ENCODE results near the gene TMEM190. TPM values are rescaled to one million over a fixed set of nuclear protein-coding genes. Genes with fewer than 3 reads are reported as not detected.

TMEM190 gene
- total and polyA plus RNA-seq, 9 of the 15 experiments (the other 6 are each of a cell fraction or from before 2014, with no cell fraction given) = not detected

DNA sequence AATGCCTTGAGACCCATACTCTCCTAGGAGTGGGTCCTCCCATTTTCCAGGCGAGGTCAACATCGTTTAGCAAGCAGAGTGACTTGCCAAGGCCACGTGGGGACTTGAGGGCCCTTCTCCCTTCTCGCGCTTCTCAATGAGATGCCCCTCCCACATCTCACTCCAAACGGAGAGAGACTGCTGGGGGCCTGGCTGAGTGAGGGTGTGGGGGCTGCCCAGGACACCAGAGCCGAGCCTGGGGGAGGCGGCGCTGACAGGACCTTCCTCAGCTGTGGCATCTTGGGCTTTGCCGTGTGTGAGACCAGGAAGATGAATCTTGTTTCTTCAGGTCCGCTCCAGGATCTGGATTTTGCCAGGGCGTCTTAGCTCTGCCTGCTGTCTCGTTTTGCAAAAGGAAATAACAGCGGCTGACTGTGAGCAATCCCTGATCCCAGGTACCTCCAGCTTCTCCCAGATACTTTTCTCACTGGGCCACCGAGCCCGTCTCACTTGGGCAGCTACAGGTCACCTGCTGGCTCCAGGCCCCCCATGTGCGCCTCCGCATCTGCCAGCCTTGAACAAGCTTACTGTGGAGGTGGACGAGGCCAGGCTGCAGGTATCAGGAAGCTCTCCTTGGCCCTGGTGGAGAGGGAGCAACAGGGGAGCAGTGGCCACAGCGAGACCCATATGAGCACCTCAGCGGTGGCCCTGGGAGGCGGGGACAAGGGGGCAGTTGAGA lies 28.1 kb upstream of the TMEM190 start (continued):
- no peak for TF ChIP-seq GATAD2B (IDR thresholded peaks at IDR 0.05; ENCODE audit: borderline replicate concordance)
- TF ChIP-seq RBM22 (IDR thresholded peaks at IDR 0.05; ENCODE audit: low read depth, low read length, poor library complexity, severe bottlenecking) = no peak
- TF ChIP-seq, protein P1, sequence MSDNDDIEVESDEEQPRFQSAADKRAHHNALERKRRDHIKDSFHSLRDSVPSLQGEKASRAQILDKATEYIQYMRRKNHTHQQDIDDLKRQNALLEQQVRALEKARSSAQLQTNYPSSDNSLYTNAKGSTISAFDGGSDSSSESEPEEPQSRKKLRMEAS (CRISPR knock-in tag; IDR thresholded peaks at IDR 0.05) = peak; percentile 26; the same call in 1 of the 2 replicates
- no peak for TF ChIP-seq CREBBP (IDR thresholded peaks at IDR 0.05; ENCODE audit: low read depth, low read length)
- TF ChIP-seq ZNF311 (CRISPR knock-in tag; IDR thresholded peaks at IDR 0.05) = no peak
- no peak for TF ChIP-seq DIDO1 (tag; IDR thresholded peaks at IDR 0.05; ENCODE audit: low read depth)
- peak; percentile 48; the same call in 1 of the 2 replicates for TF ChIP-seq POLR2A (conservative IDR thresholded peaks at IDR 0.05)
- no peak for TF ChIP-seq HNRNPUL1 (IDR thresholded peaks at IDR 0.05; ENCODE audit: low read length)

DNA sequence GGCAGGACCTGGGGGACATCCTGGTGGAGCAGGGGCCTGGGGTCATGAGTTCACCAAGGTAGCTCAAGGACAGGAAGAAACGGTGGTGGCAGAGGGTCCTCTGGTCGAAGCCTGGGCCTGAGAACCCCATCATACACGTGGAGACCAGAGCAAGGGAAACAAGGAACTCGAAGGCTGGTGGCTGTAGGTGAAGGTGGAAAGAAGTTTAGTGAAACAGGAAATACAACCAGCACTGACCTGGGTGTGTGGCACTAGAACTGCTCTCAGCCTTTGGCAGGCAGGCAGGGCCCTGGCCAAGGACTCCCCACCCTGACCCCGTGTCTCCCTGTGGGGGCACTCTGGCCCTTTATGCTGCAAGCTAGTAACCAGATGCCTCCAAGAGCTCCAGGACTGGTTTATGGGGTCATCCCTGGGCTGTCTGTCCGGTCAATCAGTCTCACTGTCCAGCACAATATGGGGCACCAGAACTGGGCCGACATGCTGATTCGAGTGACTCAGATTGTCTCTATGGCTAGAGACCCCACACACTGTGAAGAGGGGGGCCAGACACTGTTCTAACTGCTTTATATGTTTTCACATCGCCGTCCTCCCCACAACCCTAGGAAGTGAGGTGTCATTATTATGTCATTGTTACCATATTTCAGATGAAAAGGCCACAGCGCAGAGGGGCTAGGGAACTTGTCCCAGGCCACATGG lies 25.9 kb upstream of the TMEM190 start:
- DNase-seq (ENCODE audit: extremely low read depth in 1 of 4, low spot score in 3 of 4) = no peak
- no TSS peak for BruUV-seq (replicated peaks)
- Histone ChIP-seq H3K36me3 (ENCODE audit: control insufficient read depth, insufficient read depth, low read length) (peaks cover 28% of the 10 kb centered on the region; the same call in 2 of the 3 replicates), H4K20me1 (replicated peaks; ENCODE audit: control insufficient read depth, insufficient read depth, low read length) (peaks cover 6% of the 10 kb centered on the region), H3K27me3 (ENCODE audit: control insufficient read depth in 2 of 2, insufficient read depth in 2 of 2, low read length in 2 of 2) (peaks cover 3 to 5% of the 10 kb centered on the region in 2 experiments; a peak in 4 of 5 replicates), H3K9me3 (replicated peaks; ENCODE audit: control insufficient read depth, insufficient read depth, low read depth, low read length) (no peaks in the 10 kb centered on the region), H3K9me1 (ENCODE audit: control insufficient read depth, insufficient read depth, low read length) (peaks cover 5% of the 10 kb centered on the region), H3K27ac (ENCODE audit: extremely low read depth, low read depth, low read length) (no peak overlapping the region), H2AFZ (ENCODE audit: low read depth, low read length) (no peak overlapping the region), H3K4me2 (ENCODE audit: insufficient read depth, low read length) (no peak overlapping the region), H3K4me1 (replicated peaks in 1 of 2; ENCODE audit: control insufficient read depth in 2 of 2, insufficient read depth in 2 of 2, low read length in 2 of 2) (peaks cover 4 to 67% of the 10 kb centered on the region in 2 experiments; a peak in 4 of 5 replicates), H3K4me3 (no peak overlapping the region), H3K79me2 (ENCODE audit: control insufficient read depth, insufficient read depth, low read length) (no peaks in the 10 kb centered on the region), H3K9ac (ENCODE audit: insufficient read depth in 1 of 2, low read depth in 2 of 2, low read length in 2 of 2) (peak overlapping the region in 1 of 2 experiments; percentile 75; a peak in 2 of 4 replicates)
- 39% methylated on average over 11 of the region's 11 CpGs for WGBS (ENCODE audit: insufficient coverage, low coverage, missing lambda C conversion rate)
- no peak for TF ChIP-seq MTA1 (IDR thresholded peaks at IDR 0.05; ENCODE audit: borderline replicate concordance)
- peak; percentile 53; the same call in 1 of the 2 replicates for TF ChIP-seq POLR2AphosphoS2 (IDR thresholded peaks at IDR 0.05; ENCODE audit: low read length)
- ChIA-PET CTCF (ENCODE audit: low intra/inter-chr PET ratio) (no interaction called here), POLR2A (interaction anchor here (0.6 to 1.9 kb wide), 5 partner anchors 10 to 117 kb away, joined by 3 to 11 read pairs (median 3); no protein-coding TSS in a partner anchor)
- ATAC-seq = no peak
- intact Hi-C loops (cut with micrococcal nuclease) = no loop called here
- in situ Hi-C loops (cut with MboI) = no loop called here
- FAIRE-seq = peak; percentile 35

All from K562 (cell line).